GM19455 (cell line): ENCODE results near the gene LRTM2.
"Not testable (repeated sequence)": the region's sequence is repeated elsewhere in the genome, so short reads cannot be mapped to it uniquely, and the experiment has no call there.

ENCODE experiments used
- ATAC-seq: cut with Tn5 transposase; IDR thresholded peaks from one replicate; pipeline ENCODE4 v1.9.1; 2021; ENCODE audit not compliant: unreplicated experiment

Gene LRTM2

GRCh38 chr12:1811281-1811947 is 9.0 kb upstream of the LRTM2 start:
- no peak for ATAC-seq

DNA sequence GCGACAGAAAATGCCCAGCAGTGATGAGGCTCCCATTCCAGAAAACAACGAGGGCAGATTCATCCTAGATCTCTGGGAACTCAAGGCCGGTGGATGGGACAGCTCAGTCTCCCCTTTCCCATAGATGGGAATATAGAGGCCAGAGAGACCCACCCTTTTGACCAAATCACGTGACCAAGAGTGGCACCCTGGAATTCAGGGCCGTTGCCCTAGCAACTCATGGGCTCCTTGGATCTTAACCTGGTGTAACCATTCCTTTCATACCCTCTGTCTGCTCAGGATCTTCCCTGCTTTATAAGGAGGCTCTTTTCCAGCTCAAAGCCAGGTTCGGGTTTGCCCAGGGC is 8.4 kb upstream of the LRTM2 start:
- no peak for ATAC-seq

DNA sequence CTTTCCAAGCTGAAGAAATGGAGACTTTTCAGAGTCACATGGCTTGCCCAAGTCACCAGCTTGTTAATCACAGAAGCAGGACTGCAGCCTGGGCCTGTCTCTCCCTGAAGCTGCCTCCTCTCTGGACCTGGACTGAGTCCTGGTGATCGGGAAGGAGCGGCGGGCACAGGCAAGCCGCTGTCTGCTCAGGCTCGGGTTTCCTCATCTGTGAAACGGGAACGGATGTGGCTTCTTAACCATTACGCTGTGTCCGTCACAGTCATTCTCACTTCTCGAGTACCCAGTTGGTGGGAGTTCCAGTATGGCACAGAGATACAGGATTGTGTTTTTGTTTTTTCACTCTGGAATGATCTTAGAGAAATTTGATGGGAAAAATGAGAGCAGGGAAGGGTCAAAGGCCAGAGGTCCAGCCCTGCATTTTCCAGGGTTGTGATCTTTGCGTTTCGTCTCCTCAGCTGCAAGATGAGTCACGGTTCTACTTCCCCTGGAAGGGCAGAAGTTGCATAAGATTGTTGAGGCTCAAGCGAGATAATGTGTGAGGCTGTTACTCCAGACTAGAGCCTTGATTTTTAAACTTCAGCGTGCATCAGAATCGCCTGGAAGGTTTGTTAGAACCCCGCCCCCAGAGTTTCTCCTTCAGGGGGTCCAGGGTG is 7.6 kb upstream of the LRTM2 start:
- ATAC-seq = no peak

GRCh38 chr12:1814266-1814665 is 6.1 kb upstream of the LRTM2 start:
- no peak for ATAC-seq

- no peak for ATAC-seq
Observed at GRCh38 chr12:1815108-1815507, 5.3 kb upstream of the LRTM2 start.

- no peak for ATAC-seq
Observed at GRCh38 chr12:1815814-1816729, 4.3 kb upstream of the LRTM2 start.

DNA sequence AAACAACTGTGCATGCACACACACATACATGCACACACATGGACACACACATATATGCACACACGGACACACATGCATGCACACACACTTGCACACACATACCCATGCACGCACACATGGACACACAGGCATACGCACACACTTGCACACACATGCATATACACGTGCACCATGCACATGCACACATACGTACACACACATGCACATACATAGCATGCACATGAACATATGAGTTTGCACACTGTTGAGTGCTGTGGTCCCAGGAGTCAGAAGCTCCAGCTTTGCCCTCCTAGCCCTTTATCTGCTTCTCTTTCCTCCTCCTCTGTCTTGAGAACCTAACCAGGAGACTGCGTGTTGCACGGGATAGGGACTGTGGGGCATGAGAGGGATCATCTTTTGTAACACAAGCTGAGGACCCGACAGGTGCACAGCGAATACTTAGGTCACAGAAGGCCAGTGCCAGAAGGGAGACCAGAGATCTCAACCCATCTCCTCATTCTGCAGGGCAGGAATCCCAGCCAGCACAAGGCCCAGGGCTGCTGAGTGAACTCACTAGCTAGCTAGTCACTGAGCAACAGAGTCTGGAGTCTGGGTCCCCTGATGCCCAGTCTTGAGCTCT is 3.5 kb upstream of the LRTM2 start:
- no peak for ATAC-seq

GRCh38 chr12:1817928-1818327 is 2.4 kb upstream of the LRTM2 start:
- not testable (repeated sequence) for ATAC-seq

- ATAC-seq = no peak
Observed at GRCh38 chr12:1819050-1819449, 1.3 kb upstream of the LRTM2 start.

- no peak for ATAC-seq
Observed at GRCh38 chr12:1819571-1819970, 794 bp upstream of the LRTM2 start.

DNA sequence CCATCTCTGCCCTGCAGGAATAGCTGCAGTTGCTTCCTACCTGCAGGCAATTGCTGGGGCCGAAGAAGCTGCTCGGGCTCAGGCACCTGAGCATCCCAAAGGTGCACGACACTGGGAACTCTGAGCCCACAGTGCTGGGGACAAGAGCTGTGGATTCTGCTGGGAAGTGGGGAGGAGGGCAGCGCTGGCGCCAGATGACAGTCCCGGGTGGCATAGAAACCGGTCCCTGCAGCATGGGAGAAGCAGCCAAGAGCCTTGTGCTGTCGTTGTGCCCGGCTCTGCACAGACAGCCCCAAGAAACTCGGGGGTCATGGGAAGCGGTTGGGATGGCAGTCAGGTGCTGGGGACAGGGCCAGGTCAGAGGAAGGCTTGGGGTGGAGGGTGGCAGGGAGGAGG is 529 bp downstream of the LRTM2 start:
- no peak for ATAC-seq

DNA sequence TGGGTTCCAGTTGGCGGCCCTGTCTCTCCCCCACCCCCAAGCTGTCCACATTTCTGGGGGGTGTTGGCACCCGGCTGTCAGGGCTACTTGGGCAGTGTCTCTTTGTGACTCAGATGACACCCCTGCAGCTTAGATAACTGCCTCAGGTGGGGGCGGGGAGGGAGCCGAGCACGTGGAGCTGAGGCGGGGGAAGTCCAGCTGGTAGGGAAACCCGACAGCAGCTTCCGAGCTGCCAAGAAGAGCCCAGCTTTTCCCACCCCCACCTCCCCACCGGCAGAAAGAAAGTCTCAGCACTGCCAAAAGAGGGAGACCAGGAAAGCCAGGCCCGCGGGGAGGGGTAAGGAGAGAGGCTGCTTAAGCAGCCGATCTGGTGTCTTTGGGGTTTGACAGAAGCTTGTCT is 1.4 kb downstream of the LRTM2 start:
- ATAC-seq = no peak

- ATAC-seq = no peak
Observed at GRCh38 chr12:1822699-1823098, 2.3 kb downstream of the LRTM2 start.

GRCh38 chr12:1823237-1823636 is 2.9 kb downstream of the LRTM2 start:
- ATAC-seq = no peak

DNA sequence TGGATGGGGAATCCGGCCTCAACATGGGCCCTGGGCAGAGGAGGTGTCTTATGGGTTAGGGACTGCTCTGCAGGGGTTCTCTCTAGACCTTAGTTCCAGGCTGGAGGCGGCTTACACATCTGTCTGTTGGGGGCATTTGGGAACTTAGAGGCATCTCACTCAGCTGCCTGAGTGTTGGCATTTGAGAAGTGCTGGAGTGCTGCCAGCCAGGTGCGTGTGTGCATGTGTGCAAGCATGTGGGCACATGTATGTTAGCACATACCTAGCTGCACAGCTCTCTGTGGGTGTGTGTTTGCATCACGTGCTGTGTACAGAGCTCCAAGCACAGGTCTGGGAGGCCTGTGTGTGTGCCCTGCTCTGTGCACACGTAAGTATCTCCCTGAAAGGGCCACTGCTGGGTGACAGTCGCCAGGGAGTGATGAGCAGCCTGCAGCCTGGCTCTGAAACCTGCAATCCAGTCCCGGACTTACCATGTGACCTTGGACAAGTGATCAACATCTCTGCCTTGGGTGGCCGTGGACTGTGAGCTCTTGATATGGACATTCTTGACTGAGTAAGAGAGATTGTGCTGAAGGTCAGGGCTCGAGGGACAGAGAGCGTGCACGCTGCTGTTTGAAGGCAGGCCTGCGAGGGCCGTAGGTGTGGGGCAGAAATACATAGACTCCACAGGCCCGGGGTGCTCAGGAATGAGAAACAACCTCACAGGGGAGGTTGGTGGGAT is 5.2 kb downstream of the LRTM2 start:
- ATAC-seq = no peak

DNA sequence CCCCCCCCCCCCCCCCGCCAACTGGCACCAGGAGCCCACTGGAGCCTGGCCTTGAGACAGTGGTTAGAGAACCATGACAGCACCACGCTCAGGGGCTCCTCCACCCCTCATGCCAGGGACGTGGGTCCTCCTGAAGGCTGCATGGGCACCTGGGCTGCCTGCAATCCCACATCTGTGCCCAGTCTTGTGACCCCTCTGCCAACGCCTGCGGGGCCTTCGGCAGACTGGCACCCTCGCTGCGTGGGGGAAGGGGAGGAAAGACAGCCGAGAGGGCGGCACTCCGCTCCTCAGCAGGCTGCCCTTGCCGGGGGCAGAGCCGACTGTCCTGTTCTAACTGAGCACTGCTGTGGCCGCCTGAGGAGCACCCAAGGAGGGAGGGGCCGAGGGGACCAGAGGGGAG is 6.0 kb downstream of the LRTM2 start:
- no peak for ATAC-seq

DNA sequence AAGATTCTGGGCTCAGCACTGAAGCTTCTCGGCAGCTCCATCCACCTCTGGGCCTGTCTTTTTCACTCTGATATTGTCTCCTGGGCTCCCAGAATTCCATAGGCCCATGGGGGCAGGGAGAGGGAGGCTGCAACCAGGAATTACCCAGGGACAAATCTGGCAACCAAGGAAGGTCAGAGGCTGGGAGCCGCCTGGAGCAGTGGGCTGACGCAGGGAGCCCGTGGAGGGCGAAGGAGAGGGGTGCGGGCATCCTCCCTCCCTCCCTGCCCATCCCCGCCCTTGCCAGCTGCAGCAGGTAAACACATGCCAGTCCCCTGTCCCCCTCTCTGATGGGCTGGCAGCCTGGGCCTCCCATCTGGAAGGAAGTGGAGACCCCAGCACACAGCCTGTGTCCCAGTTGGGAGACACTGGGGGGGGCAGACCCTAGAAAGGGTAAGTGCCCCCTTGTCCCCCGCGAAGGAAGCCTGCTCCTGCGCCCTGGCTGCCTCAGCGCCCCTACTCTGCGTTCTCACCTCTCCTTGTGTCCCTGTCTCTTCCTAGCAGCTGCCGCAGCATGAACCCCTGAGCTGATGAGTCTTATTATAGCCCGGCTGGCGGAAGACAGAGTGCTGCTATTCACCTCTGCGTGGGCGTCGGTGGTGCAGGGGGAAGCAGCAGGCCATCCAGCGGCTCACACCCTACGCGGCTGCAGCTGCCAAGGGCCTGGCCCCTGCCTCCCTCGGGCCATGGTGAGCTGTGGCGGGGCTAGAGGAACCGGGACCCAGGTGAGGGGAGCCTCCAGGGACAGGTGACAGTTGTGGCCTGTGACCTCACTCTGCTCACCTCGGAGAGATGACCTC is 6.7 kb downstream of the LRTM2 start:
- no peak for ATAC-seq

DNA sequence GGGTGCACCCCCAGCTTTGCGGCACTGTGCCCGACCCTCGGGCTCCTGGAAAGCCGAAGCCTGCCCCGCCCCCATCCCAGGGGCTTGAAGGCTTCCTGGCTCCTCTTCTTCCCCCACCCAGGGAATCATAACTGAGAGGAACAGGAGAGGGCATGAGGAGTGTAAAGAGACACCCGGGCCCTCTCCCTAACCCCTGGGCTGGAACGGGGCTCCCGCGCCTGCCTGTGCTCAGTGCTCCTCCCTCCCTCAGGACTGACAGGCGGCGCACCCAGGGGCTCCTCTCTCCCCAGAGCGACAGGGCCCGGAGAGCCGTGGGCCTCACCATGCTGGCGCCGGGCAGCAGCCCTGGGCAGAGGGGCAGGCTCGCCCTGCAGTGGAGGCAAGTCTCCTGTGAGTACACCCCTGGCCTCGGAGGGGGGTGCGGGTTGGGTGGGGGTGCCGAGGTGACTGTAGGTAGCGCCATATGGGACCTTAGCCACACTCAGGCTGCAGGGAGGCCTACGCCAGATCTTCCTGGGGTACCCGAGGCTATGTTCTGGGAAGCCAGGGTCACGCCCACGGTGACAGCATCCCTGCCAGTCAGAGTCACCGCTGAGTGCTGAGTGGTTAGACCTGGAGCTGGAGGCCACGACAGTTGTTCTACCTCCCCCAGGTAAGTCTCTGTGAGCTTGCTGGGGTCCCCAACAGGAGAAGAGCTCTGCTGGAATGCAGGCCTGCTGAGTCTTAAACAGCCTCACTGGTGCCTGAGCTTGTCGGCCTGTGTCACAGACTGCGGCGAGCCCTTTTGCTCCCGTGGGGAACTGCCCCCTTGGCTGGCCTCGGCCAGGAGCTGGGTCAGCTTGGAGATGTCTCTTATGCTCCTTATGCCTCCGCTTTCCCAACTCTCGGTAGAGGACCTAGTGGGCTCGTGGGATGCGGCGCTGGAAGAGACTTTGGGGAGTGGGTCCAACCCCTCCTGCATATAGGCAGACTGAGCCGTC is 7.8 kb downstream of the LRTM2 start:
- ATAC-seq = no peak

DNA sequence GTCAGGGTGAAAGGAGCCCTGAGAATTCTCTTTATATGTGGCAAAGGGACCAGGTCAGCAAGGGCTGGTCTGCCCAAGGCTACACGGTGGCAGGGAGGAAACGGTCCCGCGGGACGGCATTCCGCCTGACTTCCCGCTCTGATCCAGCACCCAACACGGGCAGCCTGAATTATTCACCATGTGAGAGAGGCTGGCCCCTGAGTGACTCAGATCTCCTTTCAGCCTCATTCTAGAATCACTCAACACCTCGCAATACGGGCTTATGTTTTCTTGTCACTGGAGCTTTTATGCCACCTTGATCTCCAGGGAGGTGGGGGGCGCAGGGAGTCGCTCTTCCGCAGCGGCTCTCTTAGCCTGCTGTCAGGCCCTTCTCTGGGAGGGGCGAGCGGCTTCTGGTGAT is 8.5 kb downstream of the LRTM2 start:
- no peak for ATAC-seq
